Measurements from ENCODE around the gene HDC.

The HDC gene

DNA sequence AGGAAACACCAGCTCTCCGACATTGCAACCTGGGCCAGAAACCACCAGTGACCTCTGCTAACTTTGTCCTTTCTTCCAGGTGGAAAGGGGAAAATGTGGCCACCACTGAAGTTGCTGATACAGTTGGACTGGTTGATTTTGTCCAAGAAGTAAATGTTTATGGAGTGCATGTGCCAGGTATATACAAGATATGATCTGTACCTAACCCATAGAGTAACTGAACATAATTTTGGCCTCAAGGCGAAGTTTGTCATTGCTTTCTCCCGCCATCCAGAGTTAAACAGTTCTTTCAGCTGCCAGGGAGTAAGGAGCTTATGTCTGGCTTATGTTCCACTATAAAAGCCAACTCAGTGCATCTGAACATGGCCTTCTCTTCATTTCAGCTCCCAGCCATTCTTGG lies 36.7 kb downstream of the HDC start:
- Histone ChIP-seq H3K4me1 (ENCODE audit: control insufficient read depth, insufficient read depth, low read length) (no peaks in the 10 kb centered on the region), H3K27ac (ENCODE audit: low read length) (no peak overlapping the region), H3K27me3 (ENCODE audit: control insufficient read depth, insufficient read depth, low read length) (no peaks in the 10 kb centered on the region), H3K36me3 (ENCODE audit: control insufficient read depth, insufficient read depth, low read length) (no peaks in the 10 kb centered on the region), H3K9me3 (ENCODE audit: control insufficient read depth, insufficient read depth, low read length) (no peaks in the 10 kb centered on the region), H3K4me3 (ENCODE audit: low read length) (no peak overlapping the region)
- no peak for DNase-seq (ENCODE audit: low read depth, low spot score)
- WGBS (ENCODE audit: insufficient coverage, insufficient read length): no CpG with 5 or more reads among the region's 3 CpGs

DNA sequence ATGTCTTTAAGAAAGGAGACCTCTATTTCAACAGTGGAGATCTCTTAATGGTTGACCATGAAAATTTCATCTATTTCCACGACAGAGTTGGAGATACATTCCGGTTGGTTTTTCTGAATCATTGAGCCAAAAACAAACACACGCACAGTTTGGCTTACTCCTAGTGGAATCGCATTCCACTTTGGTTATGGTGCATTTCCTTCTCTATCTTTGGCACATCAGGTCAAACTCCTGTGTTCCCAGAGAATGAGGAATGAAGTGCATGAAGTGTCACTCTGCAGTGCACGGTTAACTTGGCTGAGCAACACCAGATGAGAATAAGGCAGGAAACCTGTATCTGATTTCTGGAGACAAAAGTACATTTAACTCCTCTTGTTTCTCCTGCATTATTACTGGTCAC lies 38.5 kb downstream of the HDC start:
- no peak for DNase-seq (ENCODE audit: low read depth, low spot score)
- Histone ChIP-seq H3K4me3 (ENCODE audit: low read length) (no peak overlapping the region), H3K36me3 (ENCODE audit: control insufficient read depth, insufficient read depth, low read length) (no peaks in the 10 kb centered on the region), H3K4me1 (ENCODE audit: control insufficient read depth, insufficient read depth, low read length) (no peaks in the 10 kb centered on the region), H3K9me3 (ENCODE audit: control insufficient read depth, insufficient read depth, low read length) (no peaks in the 10 kb centered on the region), H3K27me3 (ENCODE audit: control insufficient read depth, insufficient read depth, low read length) (no peaks in the 10 kb centered on the region), H3K27ac (ENCODE audit: low read length) (no peak overlapping the region)
- no CpG with 5 or more reads among the region's 5 CpGs for WGBS (ENCODE audit: insufficient coverage, insufficient read length)

DNA sequence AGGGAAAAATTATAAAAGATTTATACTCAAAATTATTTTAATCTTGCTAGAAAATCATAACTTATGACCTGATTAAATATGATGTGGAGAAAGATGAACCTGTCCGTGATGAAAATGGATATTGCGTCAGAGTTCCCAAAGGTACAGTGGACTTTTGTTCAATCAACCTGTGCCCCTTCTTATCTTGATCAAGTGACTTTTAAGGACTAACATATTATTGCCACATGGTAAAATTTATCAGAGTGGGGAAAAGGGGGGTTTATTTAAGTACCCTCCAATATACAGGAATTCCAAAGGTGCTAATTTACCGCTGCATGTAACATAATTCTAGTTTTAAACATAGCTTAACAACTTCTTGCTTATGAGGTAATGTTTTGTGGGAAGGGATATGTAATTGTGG lies 39.6 kb downstream of the HDC start:
- no peak for DNase-seq (ENCODE audit: low read depth, low spot score)
- H3K36me3 ChIP-seq (ENCODE audit: control insufficient read depth, insufficient read depth, low read length): no peaks in the 10 kb centered on the region
- WGBS (ENCODE audit: insufficient coverage, insufficient read length): no CpG with 5 or more reads among the region's 3 CpGs
- no peaks in the 10 kb centered on the region for H3K9me3 ChIP-seq (ENCODE audit: control insufficient read depth, insufficient read depth, low read length)
- no peak overlapping the region for H3K4me3 ChIP-seq (ENCODE audit: low read length)
- no peaks in the 10 kb centered on the region for H3K27me3 ChIP-seq (ENCODE audit: control insufficient read depth, insufficient read depth, low read length)
- H3K4me1 ChIP-seq (ENCODE audit: control insufficient read depth, insufficient read depth, low read length): no peaks in the 10 kb centered on the region
- no peak overlapping the region for H3K27ac ChIP-seq (ENCODE audit: low read length)

DNA sequence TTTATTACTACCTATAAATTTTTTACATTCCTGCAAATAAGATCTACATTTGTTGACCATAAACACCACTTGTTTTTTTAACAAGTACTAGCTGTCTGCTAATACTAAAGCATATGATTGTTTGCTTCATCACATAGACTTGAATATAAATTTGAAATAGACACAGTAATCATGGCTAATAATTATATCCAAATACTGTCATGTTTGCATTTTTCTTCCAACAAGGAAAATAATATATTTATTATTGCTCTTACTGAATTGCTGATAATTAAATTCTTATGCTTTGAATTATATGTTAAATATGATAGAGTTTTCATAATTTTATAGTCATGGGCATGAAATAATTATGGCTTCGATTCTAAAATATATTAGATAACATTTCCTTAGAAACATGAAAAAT lies 40.5 kb downstream of the HDC start:
- WGBS (ENCODE audit: insufficient coverage, insufficient read length): no CpG with 5 or more reads among the region's 1 CpG
- H3K4me3 ChIP-seq (ENCODE audit: low read length): no peak overlapping the region

DNA sequence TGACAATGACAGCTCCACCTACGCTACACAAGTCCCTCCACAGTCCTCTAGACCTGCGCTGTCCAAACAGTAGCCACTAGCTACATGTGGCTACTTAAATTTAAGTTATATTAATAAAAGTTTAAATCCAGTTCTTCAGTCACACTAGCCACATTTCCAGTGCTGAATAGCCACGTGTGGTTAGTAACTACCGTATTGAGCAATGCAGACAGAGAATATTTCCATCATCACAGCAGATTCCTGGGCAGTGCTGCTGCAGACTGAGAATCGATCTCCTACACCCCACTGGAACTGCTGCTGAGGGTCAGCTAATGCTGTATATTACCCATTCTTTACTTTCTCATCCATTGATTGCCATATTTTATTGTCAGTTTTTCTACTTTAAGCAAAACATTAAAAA lies 40.9 kb downstream of the HDC start:
- Histone ChIP-seq H3K27ac (ENCODE audit: low read length) (no peak overlapping the region), H3K27me3 (ENCODE audit: control insufficient read depth, insufficient read depth, low read length) (no peaks in the 10 kb centered on the region), H3K36me3 (ENCODE audit: control insufficient read depth, insufficient read depth, low read length) (no peaks in the 10 kb centered on the region), H3K4me1 (ENCODE audit: control insufficient read depth, insufficient read depth, low read length) (no peaks in the 10 kb centered on the region), H3K9me3 (ENCODE audit: control insufficient read depth, insufficient read depth, low read length) (no peaks in the 10 kb centered on the region), H3K4me3 (ENCODE audit: low read length) (no peak overlapping the region)
- no peak for DNase-seq (ENCODE audit: low read depth, low spot score)
- WGBS (ENCODE audit: insufficient coverage, insufficient read length): no CpG with 5 or more reads among the region's 5 CpGs

More for the DNA sequence above, 40.5 kb downstream of the HDC start:
- no peaks in the 10 kb centered on the region for H3K9me3 ChIP-seq (ENCODE audit: control insufficient read depth, insufficient read depth, low read length)
- no peaks in the 10 kb centered on the region for H3K36me3 ChIP-seq (ENCODE audit: control insufficient read depth, insufficient read depth, low read length)
- no peak for DNase-seq (ENCODE audit: low read depth, low spot score)
- no peak overlapping the region for H3K27ac ChIP-seq (ENCODE audit: low read length)
- no peaks in the 10 kb centered on the region for H3K27me3 ChIP-seq (ENCODE audit: control insufficient read depth, insufficient read depth, low read length)
- no peaks in the 10 kb centered on the region for H3K4me1 ChIP-seq (ENCODE audit: control insufficient read depth, insufficient read depth, low read length)

DNA sequence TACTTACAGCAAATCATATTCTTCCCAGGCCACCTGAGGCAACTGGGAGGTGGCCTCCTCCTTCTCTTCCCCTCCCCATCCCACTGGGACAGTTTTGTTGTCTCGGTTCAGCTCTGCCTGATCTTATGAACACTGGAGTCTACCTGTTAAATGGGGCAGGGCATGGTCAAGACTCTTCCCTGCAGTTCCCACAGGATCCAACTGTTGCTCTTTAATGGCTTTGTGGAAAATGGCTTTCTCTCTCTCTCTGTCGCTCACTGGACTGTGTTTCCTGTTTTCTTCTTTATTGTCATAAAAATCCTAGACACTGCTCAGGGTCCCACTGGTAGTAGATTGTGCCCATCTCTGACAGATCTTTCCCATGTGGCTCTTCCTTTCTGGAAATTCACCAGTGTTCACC lies 43.3 kb downstream of the HDC start:
- H3K4me3 ChIP-seq (ENCODE audit: low read length): no peak overlapping the region
- no peaks in the 10 kb centered on the region for H3K4me1 ChIP-seq (ENCODE audit: control insufficient read depth, insufficient read depth, low read length)
- DNase-seq (ENCODE audit: low read depth, low spot score): no peak
- H3K36me3 ChIP-seq (ENCODE audit: control insufficient read depth, insufficient read depth, low read length): no peaks in the 10 kb centered on the region
- H3K27me3 ChIP-seq (ENCODE audit: control insufficient read depth, insufficient read depth, low read length): no peaks in the 10 kb centered on the region
- WGBS (ENCODE audit: insufficient coverage, insufficient read length): no CpG with 5 or more reads among the region's 2 CpGs
- H3K27ac ChIP-seq (ENCODE audit: low read length): no peak overlapping the region
- H3K9me3 ChIP-seq (ENCODE audit: control insufficient read depth, insufficient read depth, low read length): no peaks in the 10 kb centered on the region

DNA sequence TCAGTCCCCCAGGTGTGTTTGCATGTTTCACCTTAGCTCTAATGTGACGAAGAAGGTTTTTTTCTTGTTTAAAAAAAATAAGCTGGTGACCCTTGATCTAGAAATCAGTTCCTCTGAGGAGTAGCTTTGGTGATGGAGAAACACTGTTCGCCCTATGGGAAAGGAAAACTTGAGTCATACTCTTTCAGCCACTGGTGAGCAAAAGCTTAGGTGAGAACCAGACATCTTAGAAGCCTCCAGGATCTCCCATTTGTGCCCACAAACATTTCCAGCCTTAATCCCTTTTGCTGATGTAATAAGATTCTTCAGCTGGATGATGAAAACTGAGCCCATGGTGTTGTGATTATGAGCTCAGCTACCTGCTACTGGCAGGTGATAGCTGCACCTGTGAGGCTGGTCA lies 45.7 kb downstream of the HDC start:
- Histone ChIP-seq H3K27ac (ENCODE audit: low read length) (no peak overlapping the region), H3K9me3 (ENCODE audit: control insufficient read depth, insufficient read depth, low read length) (no peaks in the 10 kb centered on the region), H3K27me3 (ENCODE audit: control insufficient read depth, insufficient read depth, low read length) (no peaks in the 10 kb centered on the region), H3K4me3 (ENCODE audit: low read length) (no peak overlapping the region), H3K4me1 (ENCODE audit: control insufficient read depth, insufficient read depth, low read length) (no peaks in the 10 kb centered on the region), H3K36me3 (ENCODE audit: control insufficient read depth, insufficient read depth, low read length) (no peaks in the 10 kb centered on the region)
- no CpG with 5 or more reads among the region's 2 CpGs for WGBS (ENCODE audit: insufficient coverage, insufficient read length)
- DNase-seq (ENCODE audit: low read depth, low spot score): no peak

DNA sequence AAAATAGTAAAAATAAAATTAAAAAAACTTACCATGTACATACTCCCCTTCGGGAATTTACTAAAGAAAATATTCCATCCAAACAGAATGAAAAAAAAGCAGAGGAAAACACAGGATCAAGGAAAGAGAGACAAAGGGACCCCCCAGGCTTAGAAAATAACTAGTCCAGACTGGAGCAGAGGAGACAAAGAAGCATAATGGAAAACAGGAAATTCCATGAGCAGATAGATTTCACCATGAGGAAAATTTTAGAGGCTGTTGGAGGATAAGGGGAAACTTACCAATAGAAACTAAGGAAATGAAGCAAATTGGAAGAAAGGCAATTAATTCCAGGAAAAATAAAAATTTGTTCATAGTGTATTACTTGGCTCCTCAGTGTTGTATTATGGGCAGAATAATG lies 46.8 kb downstream of the HDC start:
- no peaks in the 10 kb centered on the region for H3K27me3 ChIP-seq (ENCODE audit: control insufficient read depth, insufficient read depth, low read length)
- no peak overlapping the region for H3K4me3 ChIP-seq (ENCODE audit: low read length)
- no peak for DNase-seq (ENCODE audit: low read depth, low spot score)
- H3K4me1 ChIP-seq (ENCODE audit: control insufficient read depth, insufficient read depth, low read length): no peaks in the 10 kb centered on the region
- no peak overlapping the region for H3K27ac ChIP-seq (ENCODE audit: low read length)
- no peaks in the 10 kb centered on the region for H3K9me3 ChIP-seq (ENCODE audit: control insufficient read depth, insufficient read depth, low read length)
- WGBS (ENCODE audit: insufficient coverage, insufficient read length): no CpG with 5 or more reads among the region's 1 CpG
- H3K36me3 ChIP-seq (ENCODE audit: control insufficient read depth, insufficient read depth, low read length): no peaks in the 10 kb centered on the region

DNA sequence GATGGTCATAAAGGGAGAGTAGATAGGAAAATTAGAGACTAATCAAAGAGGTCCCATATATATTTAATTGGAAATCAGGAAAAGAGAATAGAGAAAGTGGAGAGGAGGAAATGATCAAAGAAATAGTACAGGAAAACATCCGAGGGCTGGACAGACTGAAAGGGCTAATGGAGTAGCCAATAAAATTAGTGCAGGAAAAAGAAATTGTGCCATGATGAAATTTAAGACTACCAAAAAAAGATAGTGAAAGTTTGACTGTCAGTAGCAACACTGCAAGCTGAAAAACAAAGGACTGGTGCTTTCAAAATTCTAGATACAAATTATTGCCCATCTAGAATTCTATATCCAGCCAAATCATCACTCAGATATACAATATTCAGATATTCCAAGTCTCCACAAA lies 47.2 kb downstream of the HDC start:
- H3K36me3 ChIP-seq (ENCODE audit: control insufficient read depth, insufficient read depth, low read length): no peaks in the 10 kb centered on the region
- no peaks in the 10 kb centered on the region for H3K4me1 ChIP-seq (ENCODE audit: control insufficient read depth, insufficient read depth, low read length)
- no peak for DNase-seq (ENCODE audit: low read depth, low spot score)
- H3K27ac ChIP-seq (ENCODE audit: low read length): no peak overlapping the region
- no peaks in the 10 kb centered on the region for H3K27me3 ChIP-seq (ENCODE audit: control insufficient read depth, insufficient read depth, low read length)
- no peak overlapping the region for H3K4me3 ChIP-seq (ENCODE audit: low read length)
- no CpG with 5 or more reads among the region's 1 CpG for WGBS (ENCODE audit: insufficient coverage, insufficient read length)
- H3K9me3 ChIP-seq (ENCODE audit: control insufficient read depth, insufficient read depth, low read length): no peaks in the 10 kb centered on the region

DNA sequence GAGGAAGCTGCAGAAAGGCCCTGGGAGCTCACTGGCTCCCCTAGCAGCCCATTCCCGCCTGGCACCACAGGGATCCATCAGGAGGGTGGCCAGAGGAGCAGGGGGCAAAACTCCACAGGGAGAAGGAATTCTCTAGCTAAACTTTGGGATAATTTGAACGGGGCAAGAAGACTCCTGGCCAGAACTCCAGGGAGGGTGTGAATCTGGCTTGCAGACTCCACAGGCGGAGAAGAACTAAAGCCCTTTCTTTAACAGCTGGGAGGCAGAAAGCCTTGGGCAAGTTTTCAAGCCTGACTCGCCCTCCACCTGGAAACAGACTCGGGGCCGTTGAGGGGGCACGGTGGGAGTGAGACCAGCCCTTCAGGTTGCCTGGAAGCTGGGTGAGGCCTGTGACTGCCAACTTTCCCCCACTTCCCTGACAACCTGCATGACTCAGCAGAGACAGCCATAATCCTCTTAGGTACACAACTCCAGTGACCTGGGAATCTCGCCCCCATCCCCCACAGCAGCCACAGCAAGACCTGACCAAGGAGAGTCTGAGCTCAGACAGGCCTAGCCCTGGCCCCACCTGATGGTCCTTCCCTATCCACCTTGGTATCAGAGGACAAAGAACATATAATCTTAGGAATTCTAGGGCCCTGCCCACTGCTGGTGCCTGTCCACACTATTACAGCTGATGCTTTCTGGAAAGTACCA lies 54.9 kb downstream of the HDC start:
- Histone ChIP-seq H3K9me3 (ENCODE audit: control insufficient read depth, insufficient read depth, low read length) (no peaks in the 10 kb centered on the region), H3K4me1 (ENCODE audit: control insufficient read depth, insufficient read depth, low read length) (peaks cover 3% of the 10 kb centered on the region; the same call in 1 of the 2 replicates), H3K36me3 (ENCODE audit: control insufficient read depth, insufficient read depth, low read length) (no peaks in the 10 kb centered on the region), H3K4me3 (ENCODE audit: low read length) (no peak overlapping the region), H3K27ac (ENCODE audit: low read length) (no peak overlapping the region), H3K27me3 (ENCODE audit: control insufficient read depth, insufficient read depth, low read length) (no peaks in the 10 kb centered on the region)
- no CpG with 5 or more reads among the region's 8 CpGs for WGBS (ENCODE audit: insufficient coverage, insufficient read length)
- no peak for DNase-seq (ENCODE audit: low read depth, low spot score)

DNA sequence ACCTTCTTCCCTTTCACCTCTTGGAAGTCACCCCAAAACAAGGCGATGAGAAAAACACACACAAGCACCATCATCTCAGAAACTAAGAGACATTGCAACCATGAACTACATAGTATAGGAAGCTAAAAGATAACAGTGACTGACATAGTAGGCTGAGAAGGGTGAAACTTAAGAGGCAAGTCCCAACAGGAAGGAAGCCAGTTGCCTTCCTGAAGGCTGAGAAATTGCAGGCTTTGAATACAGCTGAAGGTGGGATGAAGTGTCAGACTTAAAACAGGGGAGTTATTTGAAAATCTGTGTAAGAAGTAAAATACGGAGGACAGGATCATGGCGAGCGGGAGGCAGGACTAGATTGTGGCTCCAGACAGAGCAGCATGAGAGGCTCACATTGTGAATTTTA lies 55.7 kb downstream of the HDC start:
- no peak for DNase-seq (ENCODE audit: low read depth, low spot score)
- no CpG with 5 or more reads among the region's 4 CpGs for WGBS (ENCODE audit: insufficient coverage, insufficient read length)
- Histone ChIP-seq H3K27me3 (ENCODE audit: control insufficient read depth, insufficient read depth, low read length) (no peaks in the 10 kb centered on the region), H3K36me3 (ENCODE audit: control insufficient read depth, insufficient read depth, low read length) (no peaks in the 10 kb centered on the region), H3K4me3 (ENCODE audit: low read length) (no peak overlapping the region), H3K27ac (ENCODE audit: low read length) (no peak overlapping the region), H3K9me3 (ENCODE audit: control insufficient read depth, insufficient read depth, low read length) (no peaks in the 10 kb centered on the region), H3K4me1 (ENCODE audit: control insufficient read depth, insufficient read depth, low read length) (peaks cover 3% of the 10 kb centered on the region; the same call in 1 of the 2 replicates)

All from iPS DF 6.9 (cell line).